A549 (cell line): ENCODE measurements around the gene PXDN. TPM values are rescaled to one million over a fixed set of nuclear protein-coding genes. Genes with fewer than 3 reads are reported as not detected.
"Not testable (repeated sequence)": the region's sequence is repeated elsewhere in the genome, so short reads cannot be mapped to it uniquely, and the experiment has no call there.

ENCODE experiments used
- ATAC-seq, 2 experiments: fragments of 200-7000 bp in 1 of 2; fragments of >200 bp in 1 of 2; cut with Nextera tagmentation in 1 of 2; cut with Tn5 transposase in 1 of 2; 3 replicates each; pipeline versions ENCODE4 v1.8.0 to v1.9.1; 2018 to 2020; ENCODE audit warnings: mild to moderate bottlenecking in 1 of 2, moderate library complexity in 1 of 2
- CTCF ChIA-PET: fragments of 300-600 bp; sonication (Branson Sonifier 250); formaldehyde crosslinking; extraction: SDS; loops from one replicate; lab custom pipeline; 2021; ENCODE audit warnings: antibody characterized with exemption, inconsistent platforms; lab: Yijun Ruan, JAX
- POLR2A ChIA-PET: fragments of 350-600 bp; formaldehyde crosslinking; extraction: SDS; loops from one replicate; lab custom pipeline; 2021; ENCODE audit warnings: antibody characterized with exemption, inconsistent platforms; lab: Yijun Ruan, JAX
- DNase-seq, 2 experiments: peaks; one replicate each; pipeline versions ENCODE4 v3.0.0 to v3.0.0-alpha.2; 2011 to 2016; ENCODE audit warnings: low read depth in 1 of 2, low spot score in 1 of 2
- FAIRE-seq: peaks from 2 replicates; lab custom pipeline; 2011; peaks lifted over from hg19 to GRCh38; lab: Jason Lieb, UNC
- H3K27ac ChIP-seq, 2 experiments: fragments of >200 bp; sonication (Bioruptor Twin); formaldehyde crosslinking; 3 replicates each; pipeline ENCODE4 v1.5.1; 2016 to 2017
- H3K4me1 ChIP-seq: fragments of >200 bp; sonication (Bioruptor Twin); formaldehyde crosslinking; 3 replicates; pipeline ENCODE4 v1.6.1; 2016
- H3K4me2 ChIP-seq: fragments of >200 bp; sonication (Bioruptor Twin); formaldehyde crosslinking; 3 replicates; pipeline ENCODE4 v1.6.1; 2016
- H3K4me3 ChIP-seq: fragments of >200 bp; sonication (Bioruptor Twin); formaldehyde crosslinking; 3 replicates; pipeline ENCODE4 v1.5.1; 2016
- H3K9me3 ChIP-seq: fragments of >200 bp; sonication (Bioruptor Twin); formaldehyde crosslinking; 3 replicates; pipeline ENCODE4 v1.6.1; 2016
- CBX2 ChIP-seq: fragments of 200-600 bp; sonication (generic); IDR thresholded peaks from 2 replicates; pipeline ENCODE4 v1.6.1; 2016; ENCODE audit warnings: low read depth, mild to moderate bottlenecking, borderline replicate concordance
- EHF ChIP-seq: fragments of 250-450 bp; sonication (Bioruptor Pico); IDR thresholded peaks from 2 replicates; pipeline ENCODE4 v1.5.0; 2020; ENCODE audit warnings: mild to moderate bottlenecking
- ELK1 ChIP-seq: fragments of 150-350 bp; IDR thresholded peaks from 2 replicates; pipeline ENCODE4 v1.6.1; 2014; ENCODE audit warnings: low read depth, mild to moderate bottlenecking, low read length
- EP300 ChIP-seq, 2 experiments: fragments of >200 bp; sonication (Bioruptor Twin); formaldehyde crosslinking; IDR thresholded peaks; 2 replicates in 1 of 2; 3 replicates in 1 of 2; pipeline ENCODE4 v1.6.1; 2016 to 2017
- FOSB ChIP-seq: fragments of 250-450 bp; sonication (Bioruptor Pico); IDR thresholded peaks from 2 replicates; pipeline ENCODE4 v1.5.0; 2020; ENCODE audit warnings: mild to moderate bottlenecking, moderate library complexity
- HOXA7 ChIP-seq: fragments of 250-450 bp; sonication (Bioruptor Pico); IDR thresholded peaks from 2 replicates; pipeline ENCODE4 v1.5.0; 2020; ENCODE audit warnings: mild to moderate bottlenecking, moderate library complexity
- JUN ChIP-seq, 2 experiments: fragments of >200 bp; sonication (Bioruptor Twin); formaldehyde crosslinking; IDR thresholded peaks; 2 replicates in 1 of 2; 3 replicates in 1 of 2; pipeline ENCODE4 v1.6.1; 2016 to 2017
- MAZ ChIP-seq: fragments of 150-350 bp; IDR thresholded peaks from 2 replicates; pipeline ENCODE4 v1.6.1; 2014; ENCODE audit warnings: antibody characterized with exemption, low read depth, low read length, borderline replicate concordance
- NFE2L2 ChIP-seq: fragments of 150-350 bp; conservative IDR thresholded peaks from 2 replicates; pipeline ENCODE4 v1.6.1; 2014; ENCODE audit warnings: low read length
- NPAS2 ChIP-seq: fragments of 250-450 bp; sonication (Bioruptor Pico); IDR thresholded peaks from 2 replicates; pipeline ENCODE4 v1.8.0; 2022; ENCODE audit warnings: mild to moderate bottlenecking, moderate library complexity, borderline replicate concordance
- RFX5 ChIP-seq: fragments of 450-650 bp; IDR thresholded peaks from 2 replicates; pipeline ENCODE4 v1.7.1; 2014; ENCODE audit warnings: antibody characterized with exemption, mild to moderate bottlenecking, moderate library complexity
- WGBS: methylation state at CpG from one replicate; pipeline ENCODE4 v1.1.6; 2017; ENCODE audit errors: missing lambda C conversion rate; 5-methylcytosine and 5-hydroxymethylcytosine counted together
- polyA plus RNA-seq, 4 experiments: library from polyadenylated mRNA; depleted of rRNA in 3 of 4; stranded (reverse); fragments of >200 nt; fragmentation: RNase III in 1 of 4; extraction: RNeasy Plus Mini Kit Qiagen cat#74134 plus additional on column Dnase treatment in 1 of 4; gene quantifications; 2 replicates in 3 of 4; 3 replicates in 1 of 4; pipeline ENCODE4 v1.2.3, GENCODE V29; 2011 to 2017
- TF ChIP-seq, protein P1 (sequence below): fragments of >200 bp; sonication (Bioruptor Twin); formaldehyde crosslinking; IDR thresholded peaks from 2 replicates; pipeline ENCODE4 v1.6.1; 2016
- TF ChIP-seq, protein P2 (sequence below): IDR thresholded peaks from 2 replicates; pipeline ENCODE4 v1.6.1; 2012
- TF ChIP-seq, protein P3 (sequence below): IDR thresholded peaks from 2 replicates; pipeline ENCODE4 v1.6.1; 2012

PXDN gene
- polyA plus RNA-seq, 2 of the 4 experiments (the other 2 are of a cell fraction): 3.7 to 7.3 TPM

- WGBS: 63% methylated on average over 23 of the region's 23 CpGs
- DNase-seq (no peak), FAIRE-seq (no peak), ATAC-seq (no peak)
- no peak overlapping the region for H3K27ac ChIP-seq
- no peaks in the 10 kb centered on the region for H3K9me3 ChIP-seq
- H3K4me3 ChIP-seq: no peak overlapping the region
- H3K4me1 ChIP-seq: no peaks in the 10 kb centered on the region
- CTCF ChIA-PET: interaction anchor here (0.6 to 2.4 kb wide), 7 partner anchors 9 to 177 kb away, joined by 3 to 26 read pairs (median 4); no protein-coding TSS in a partner anchor
- no peak overlapping the region for H3K4me2 ChIP-seq
- TF ChIP-seq HOXA7 (CRISPR knock-in tag) (no peak), EP300 (IDR thresholded peaks at IDR 0.05) (no peak)
- POLR2A ChIA-PET: interaction anchor here (0.7 kb wide), 1 partner anchor 215 kb away, joined by 7 read pairs; no protein-coding TSS in a partner anchor
Measured at GRCh38 chr2:1767939-1768691, 23.8 kb upstream of the PXDN start.

DNA sequence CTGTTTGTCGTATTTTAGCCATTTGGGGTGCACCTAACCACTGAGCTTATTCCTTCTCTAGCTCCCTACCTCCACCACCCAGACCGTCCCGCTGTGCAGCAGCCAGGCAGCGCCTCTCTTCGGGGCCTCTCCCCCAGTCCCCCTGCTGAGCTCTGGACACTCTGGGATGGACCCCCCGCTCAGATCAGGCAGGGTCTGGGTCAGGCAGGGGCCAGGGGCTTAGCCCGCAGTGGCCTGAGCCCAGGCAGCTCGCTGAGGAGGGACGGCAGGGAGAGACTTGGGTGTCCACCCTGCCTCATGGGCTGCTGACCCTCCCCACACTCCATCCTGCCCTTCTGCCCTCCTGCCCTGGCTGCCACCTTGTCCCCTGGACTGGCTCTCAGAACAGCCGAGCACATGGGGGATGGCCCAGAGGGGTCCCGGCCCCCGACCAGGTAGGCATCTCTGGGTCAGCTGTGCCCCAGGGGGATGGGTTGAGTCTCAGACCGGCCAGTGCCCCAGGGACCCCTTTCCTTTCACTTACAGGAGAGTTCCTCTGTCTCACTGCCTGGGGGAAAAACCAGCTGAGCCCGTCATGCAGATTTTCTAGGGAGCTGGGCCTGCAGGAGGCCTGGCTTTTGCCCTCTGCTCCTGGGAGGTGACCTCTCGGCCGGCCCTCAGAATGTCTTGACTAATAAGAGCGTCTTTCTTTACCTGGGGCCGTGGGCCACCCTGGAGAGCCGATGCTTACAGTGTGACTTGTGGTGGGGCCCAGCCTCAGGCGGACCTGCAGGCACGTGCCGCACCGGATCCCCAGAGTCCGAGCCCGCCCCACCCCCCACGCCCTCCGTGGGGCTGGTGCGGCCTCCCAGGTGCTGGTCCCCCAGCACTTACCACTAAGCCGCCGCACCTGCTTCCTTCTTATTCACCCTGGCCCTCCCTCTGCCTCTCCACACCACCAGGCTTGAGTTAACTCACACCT lies 22.8 kb upstream of the PXDN start:
- H3K4me3 ChIP-seq: no peak overlapping the region
- 54% methylated on average over 22 of the region's 30 CpGs for WGBS
- ChIA-PET POLR2A (no interaction called here), CTCF (interaction anchor here (0.6 to 1.5 kb wide), 3 partner anchors 14 to 91 kb away, joined by 3 to 5 read pairs (median 3); no protein-coding TSS in a partner anchor)
- DNase-seq: no peak
- TF ChIP-seq, protein P1, sequence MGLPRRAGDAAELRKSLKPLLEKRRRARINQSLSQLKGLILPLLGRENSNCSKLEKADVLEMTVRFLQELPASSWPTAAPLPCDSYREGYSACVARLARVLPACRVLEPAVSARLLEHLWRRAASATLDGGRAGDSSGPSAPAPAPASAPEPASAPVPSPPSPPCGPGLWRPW: no peak
- no peak overlapping the region for H3K27ac ChIP-seq
- 0 out of 6 replicates have a peak, but pooled peaks of 1 of the 2 experiments have one; percentile 22 for ATAC-seq
- no peak overlapping the region for H3K4me2 ChIP-seq
- no peak for FAIRE-seq
- H3K9me3 ChIP-seq: no peaks in the 10 kb centered on the region
- no peaks in the 10 kb centered on the region for H3K4me1 ChIP-seq

GRCh38 chr2:1766425-1766824 lies 22.1 kb upstream of the PXDN start:
- FAIRE-seq (no peak), ATAC-seq (peak; percentile 58 to 59; a peak in 5 of 6 replicates), DNase-seq (no peak)
- Histone ChIP-seq H3K4me2 (no peak overlapping the region), H3K27ac (no peak overlapping the region), H3K9me3 (no peaks in the 10 kb centered on the region), H3K4me3 (no peak overlapping the region), H3K4me1 (no peaks in the 10 kb centered on the region)
- no peak for TF ChIP-seq NFE2L2
- no peak for TF ChIP-seq JUN (IDR thresholded peaks at IDR 0.05)
- no peak for TF ChIP-seq EHF (CRISPR knock-in tag)
- WGBS: 33% methylated on average over 6 of the region's 6 CpGs
- ChIA-PET CTCF (interaction anchor here (0.7 to 1.5 kb wide), 2 partner anchors 50 to 90 kb away, joined by 3 to 5 read pairs; no protein-coding TSS in a partner anchor), POLR2A (no interaction called here)

DNA sequence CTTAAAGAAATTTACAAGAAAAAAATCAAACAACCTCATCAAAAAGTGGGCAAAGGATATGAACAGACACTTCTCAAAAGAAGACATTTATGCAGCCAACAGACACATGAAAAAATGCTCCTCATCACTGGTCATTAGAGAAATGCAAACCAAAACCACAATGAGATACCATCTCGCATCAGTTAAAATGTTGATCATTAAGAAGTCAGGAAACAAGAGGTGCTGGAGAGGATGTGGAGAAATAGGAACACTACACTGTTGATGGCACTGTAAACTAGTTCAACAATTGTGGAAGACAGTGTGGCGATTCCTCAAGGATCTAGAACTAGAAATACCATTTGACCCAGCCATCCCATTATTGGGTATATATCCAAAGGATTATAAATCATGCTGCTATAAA lies 20.9 kb upstream of the PXDN start:
- FAIRE-seq, H3K4me1 ChIP-seq, H3K4me2 ChIP-seq, H3K27ac ChIP-seq, H3K4me3 ChIP-seq, POLR2A ChIA-PET, DNase-seq, H3K9me3 ChIP-seq, ATAC-seq: not testable (repeated sequence)
- CTCF ChIA-PET: interaction anchor here (1.3 kb wide), 1 partner anchor 11 kb away, joined by 4 read pairs; no protein-coding TSS in a partner anchor
- 6% methylated on average over 2 of the region's 2 CpGs for WGBS

DNA sequence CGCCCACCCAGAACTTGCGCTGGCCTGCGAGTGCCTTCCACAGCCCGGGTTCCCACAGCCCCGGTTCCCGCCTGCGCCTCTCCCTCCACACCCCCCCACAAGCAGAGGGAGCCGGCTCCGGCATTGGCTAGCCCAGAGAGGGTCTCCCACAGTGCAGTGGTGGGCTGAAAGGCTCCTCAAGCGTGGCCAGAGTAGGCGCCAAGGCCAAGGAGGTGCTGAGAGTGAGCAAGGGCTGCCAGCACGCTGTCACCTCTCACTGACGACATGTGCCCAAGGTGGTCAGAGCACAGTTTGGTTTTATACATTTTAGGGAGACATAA lies 15.3 kb upstream of the PXDN start:
- POLR2A ChIA-PET: no interaction called here
- TF ChIP-seq NPAS2 (CRISPR knock-in tag) (no peak), RFX5 (no peak), MAZ (no peak), EHF (CRISPR knock-in tag) (no peak), CBX2 (no peak), HOXA7 (CRISPR knock-in tag) (no peak), ELK1 (no peak), FOSB (no peak)
- TF ChIP-seq, protein P2, sequence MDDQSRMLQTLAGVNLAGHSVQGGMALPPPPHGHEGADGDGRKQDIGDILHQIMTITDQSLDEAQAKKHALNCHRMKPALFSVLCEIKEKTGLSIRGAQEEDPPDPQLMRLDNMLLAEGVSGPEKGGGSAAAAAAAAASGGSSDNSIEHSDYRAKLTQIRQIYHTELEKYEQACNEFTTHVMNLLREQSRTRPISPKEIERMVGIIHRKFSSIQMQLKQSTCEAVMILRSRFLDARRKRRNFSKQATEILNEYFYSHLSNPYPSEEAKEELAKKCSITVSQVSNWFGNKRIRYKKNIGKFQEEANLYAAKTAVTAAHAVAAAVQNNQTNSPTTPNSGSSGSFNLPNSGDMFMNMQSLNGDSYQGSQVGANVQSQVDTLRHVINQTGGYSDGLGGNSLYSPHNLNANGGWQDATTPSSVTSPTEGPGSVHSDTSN: no peak
- TF ChIP-seq, protein P3, sequence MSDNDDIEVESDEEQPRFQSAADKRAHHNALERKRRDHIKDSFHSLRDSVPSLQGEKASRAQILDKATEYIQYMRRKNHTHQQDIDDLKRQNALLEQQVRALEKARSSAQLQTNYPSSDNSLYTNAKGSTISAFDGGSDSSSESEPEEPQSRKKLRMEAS: no peak
- DNase-seq: no peak
- H3K4me3 ChIP-seq: no peak overlapping the region
- H3K4me2 ChIP-seq: no peak overlapping the region
- 55% methylated on average over 11 of the region's 13 CpGs for WGBS
- ATAC-seq: no peak
- CTCF ChIA-PET: interaction anchor here (1.0 to 3.4 kb wide), 2 partner anchors 10 to 213 kb away, joined by 3 to 26 read pairs; no protein-coding TSS in a partner anchor
- H3K4me1 ChIP-seq: no peaks in the 10 kb centered on the region
- no peaks in the 10 kb centered on the region for H3K9me3 ChIP-seq
- no peak overlapping the region for H3K27ac ChIP-seq
- no peak for FAIRE-seq
